HepG2 (cell line): ENCODE data around the gene DVL3. TPM values are rescaled to one million over a fixed set of nuclear protein-coding genes. Genes with fewer than 3 reads are reported as not detected.

Source experiments
- NKX3-1 ChIP-seq: sonication (generic); formaldehyde crosslinking; IDR thresholded peaks from 2 replicates; pipeline ENCODE4 v1.5.0; 2020; ENCODE audit warnings: missing genetic modification reagents
- TCF7L2 ChIP-seq: IDR thresholded peaks from 2 replicates; pipeline ENCODE4 v1.6.1; 2011; ENCODE audit warnings: mild to moderate bottlenecking, low read depth, low read length, moderate library complexity
- ZNF12 ChIP-seq: sonication (generic); formaldehyde crosslinking; IDR thresholded peaks from 2 replicates; pipeline ENCODE4 v1.5.0; 2020; ENCODE audit warnings: missing genetic modification reagents
- ZNF644 ChIP-seq: IDR thresholded peaks from 2 replicates; pipeline ENCODE4 v1.6.1; 2016; ENCODE audit warnings: low read depth
- polyA plus RNA-seq, 8 experiments: library from polyadenylated mRNA; depleted of rRNA in 3 of 8; stranded (reverse) in 7 of 8; unstranded in 1 of 8; fragments of >200 nt; fragmentation: Illumina TruSeq in 4 of 8; extraction: Trizol in 4 of 8; gene quantifications; 2 replicates each; pipeline versions ENCODE4 v1.2.1 to v1.2.3, GENCODE V29; 2011 to 2016; ENCODE audit warnings: low read depth in 4 of 8, missing spikeins in 1 of 8, mixed read lengths in 1 of 8; ENCODE audit not compliant: insufficient read depth in 1 of 8
- total RNA-seq, 5 experiments: library from RNA; depleted of rRNA; stranded (reverse); fragments of >200 nt; fragmentation: Illumina TruSeq; extraction: Trizol; gene quantifications; 2 replicates each; pipeline ENCODE4 v1.2.3, GENCODE V29; 2016; ENCODE audit warnings: low read depth in 1 of 5
- TF ChIP-seq, protein P1 (sequence below): sonication (generic); formaldehyde crosslinking; conservative IDR thresholded peaks from 2 replicates; pipeline ENCODE4 v1.4.0; 2020; ENCODE audit warnings: mild to moderate bottlenecking, missing genetic modification reagents, moderate library complexity
- TF ChIP-seq, protein P2 (sequence below): sonication (generic); formaldehyde crosslinking; IDR thresholded peaks from 2 replicates; pipeline ENCODE4 v1.5.0; 2020; ENCODE audit warnings: mild to moderate bottlenecking, missing genetic modification reagents

Gene DVL3
- total and polyA plus RNA-seq, 2 of the 13 experiments (the other 11 are each of a cell fraction or from before 2014, with no cell fraction given), result 29.0 to 36.1 TPM

GRCh38 chr3:184175981-184176376 is 20.8 kb downstream of the DVL3 start (continued):
- TF ChIP-seq, protein P1, sequence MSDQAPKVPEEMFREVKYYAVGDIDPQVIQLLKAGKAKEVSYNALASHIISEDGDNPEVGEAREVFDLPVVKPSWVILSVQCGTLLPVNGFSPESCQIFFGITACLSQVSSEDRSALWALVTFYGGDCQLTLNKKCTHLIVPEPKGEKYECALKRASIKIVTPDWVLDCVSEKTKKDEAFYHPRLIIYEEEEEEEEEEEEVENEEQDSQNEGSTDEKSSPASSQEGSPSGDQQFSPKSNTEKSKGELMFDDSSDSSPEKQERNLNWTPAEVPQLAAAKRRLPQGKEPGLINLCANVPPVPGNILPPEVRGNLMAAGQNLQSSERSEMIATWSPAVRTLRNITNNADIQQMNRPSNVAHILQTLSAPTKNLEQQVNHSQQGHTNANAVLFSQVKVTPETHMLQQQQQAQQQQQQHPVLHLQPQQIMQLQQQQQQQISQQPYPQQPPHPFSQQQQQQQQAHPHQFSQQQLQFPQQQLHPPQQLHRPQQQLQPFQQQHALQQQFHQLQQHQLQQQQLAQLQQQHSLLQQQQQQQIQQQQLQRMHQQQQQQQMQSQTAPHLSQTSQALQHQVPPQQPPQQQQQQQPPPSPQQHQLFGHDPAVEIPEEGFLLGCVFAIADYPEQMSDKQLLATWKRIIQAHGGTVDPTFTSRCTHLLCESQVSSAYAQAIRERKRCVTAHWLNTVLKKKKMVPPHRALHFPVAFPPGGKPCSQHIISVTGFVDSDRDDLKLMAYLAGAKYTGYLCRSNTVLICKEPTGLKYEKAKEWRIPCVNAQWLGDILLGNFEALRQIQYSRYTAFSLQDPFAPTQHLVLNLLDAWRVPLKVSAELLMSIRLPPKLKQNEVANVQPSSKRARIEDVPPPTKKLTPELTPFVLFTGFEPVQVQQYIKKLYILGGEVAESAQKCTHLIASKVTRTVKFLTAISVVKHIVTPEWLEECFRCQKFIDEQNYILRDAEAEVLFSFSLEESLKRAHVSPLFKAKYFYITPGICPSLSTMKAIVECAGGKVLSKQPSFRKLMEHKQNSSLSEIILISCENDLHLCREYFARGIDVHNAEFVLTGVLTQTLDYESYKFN (CRISPR knock-in tag), result no peak
- TF ChIP-seq ZNF644 (CRISPR knock-in tag) (no peak), ZNF12 (CRISPR knock-in tag) (no peak), TCF7L2 (no peak), NKX3-1 (CRISPR knock-in tag) (no peak)
- TF ChIP-seq, protein P2, sequence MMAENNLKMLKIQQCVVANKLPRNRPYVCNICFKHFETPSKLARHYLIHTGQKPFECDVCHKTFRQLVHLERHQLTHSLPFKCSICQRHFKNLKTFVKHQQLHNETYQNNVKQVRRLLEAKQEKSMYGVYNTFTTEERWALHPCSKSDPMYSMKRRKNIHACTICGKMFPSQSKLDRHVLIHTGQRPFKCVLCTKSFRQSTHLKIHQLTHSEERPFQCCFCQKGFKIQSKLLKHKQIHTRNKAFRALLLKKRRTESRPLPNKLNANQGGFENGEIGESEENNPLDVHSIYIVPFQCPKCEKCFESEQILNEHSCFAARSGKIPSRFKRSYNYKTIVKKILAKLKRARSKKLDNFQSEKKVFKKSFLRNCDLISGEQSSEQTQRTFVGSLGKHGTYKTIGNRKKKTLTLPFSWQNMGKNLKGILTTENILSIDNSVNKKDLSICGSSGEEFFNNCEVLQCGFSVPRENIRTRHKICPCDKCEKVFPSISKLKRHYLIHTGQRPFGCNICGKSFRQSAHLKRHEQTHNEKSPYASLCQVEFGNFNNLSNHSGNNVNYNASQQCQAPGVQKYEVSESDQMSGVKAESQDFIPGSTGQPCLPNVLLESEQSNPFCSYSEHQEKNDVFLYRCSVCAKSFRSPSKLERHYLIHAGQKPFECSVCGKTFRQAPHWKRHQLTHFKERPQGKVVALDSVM, result no peak
